IMR-90 (cell line): ENCODE measurements around the gene AIF1. TPM values are rescaled to one million over a fixed set of nuclear protein-coding genes. Genes with fewer than 3 reads are reported as not detected.

Experiments used
- ATAC-seq: fragments of 200-7000 bp; cut with Tn5 transposase; 2 replicates; pipeline ENCODE4 v1.9.1; 2020; ENCODE audit warnings: low read depth, mild to moderate bottlenecking, moderate library complexity
- BruUV-seq: library from RNA; stranded (reverse); fragments of 400-500 nt; replicated peaks from 2 replicates; lab custom pipeline; 2021; lab: Mats Ljungman, UMichigan
- CTCF ChIA-PET: fragments of 300-600 bp; formaldehyde crosslinking; extraction: SDS; loops from one replicate; lab custom pipeline; 2021; ENCODE audit warnings: antibody characterized with exemption; lab: Yijun Ruan, JAX
- POLR2A ChIA-PET: fragments of 300-600 bp; sonication (Branson Sonifier 250); formaldehyde crosslinking; loops from one replicate; lab custom pipeline; 2022; ENCODE audit warnings: antibody characterized with exemption; ENCODE audit not compliant: unreplicated experiment; lab: Charles Lee
- DNase-seq: peaks from one replicate; pipeline ENCODE4 v3.0.0; 2013
- H2AFZ ChIP-seq: replicated peaks from 2 replicates; pipeline ENCODE3; 2013; ENCODE audit warnings: low read length, mild to moderate bottlenecking; ENCODE audit not compliant: poor library complexity
- H2AK5ac ChIP-seq: 2 replicates; pipeline ENCODE4 v1.6.1; 2013; ENCODE audit warnings: low read depth, low read length, inconsistent platforms
- H2AK9ac ChIP-seq: replicated peaks from 2 replicates; pipeline ENCODE3; 2013; ENCODE audit warnings: mild to moderate bottlenecking, low read depth, low read length, moderate library complexity; ENCODE audit not compliant: poor library complexity
- H2BK120ac ChIP-seq: 2 replicates; pipeline ENCODE4 v1.6.1; 2013; ENCODE audit warnings: low read depth, low read length, inconsistent platforms
- H2BK15ac ChIP-seq: 3 replicates; pipeline ENCODE4 v1.6.1; 2013; ENCODE audit warnings: low read depth, low read length, inconsistent platforms
- H2BK20ac ChIP-seq: 2 replicates; pipeline ENCODE4 v1.6.1; 2013; ENCODE audit warnings: low read depth, mild to moderate bottlenecking, inconsistent platforms, low read length, moderate library complexity
- H2BK5ac ChIP-seq: 2 replicates; pipeline ENCODE4 v1.6.1; 2013; ENCODE audit warnings: mild to moderate bottlenecking, low read depth, low read length, inconsistent platforms; ENCODE audit not compliant: poor library complexity, severe bottlenecking
- H3K14ac ChIP-seq: replicated peaks from 2 replicates; pipeline ENCODE4 v1.6.1; 2013; ENCODE audit warnings: low read depth, low read length, inconsistent platforms
- H3K18ac ChIP-seq: 2 replicates; pipeline ENCODE4 v1.6.1; 2013; ENCODE audit warnings: low read depth, low read length, control low read depth
- H3K23ac ChIP-seq: 2 replicates; pipeline ENCODE4 v1.6.1; 2013; ENCODE audit warnings: low read depth, low read length, inconsistent platforms
- H3K27ac ChIP-seq: 2 replicates; pipeline ENCODE4 v1.5.1; 2013; ENCODE audit warnings: mild to moderate bottlenecking, control low read depth, low read length; ENCODE audit not compliant: insufficient read depth
- H3K27me3 ChIP-seq: 2 replicates; pipeline ENCODE4 v1.6.1; 2013; ENCODE audit warnings: low read length; ENCODE audit not compliant: control insufficient read depth, insufficient read depth
- H3K36me3 ChIP-seq: 2 replicates; pipeline ENCODE4 v1.6.1; 2013; ENCODE audit warnings: low read length, mixed read lengths; ENCODE audit not compliant: control insufficient read depth, insufficient read depth
- H3K4ac ChIP-seq: 2 replicates; pipeline ENCODE4 v1.6.1; 2013; ENCODE audit warnings: low read depth, low read length, inconsistent platforms
- H3K4me1 ChIP-seq: 2 replicates; pipeline ENCODE4 v1.6.1; 2013; ENCODE audit warnings: low read length, mixed read lengths; ENCODE audit not compliant: control insufficient read depth, insufficient read depth
- H3K4me2 ChIP-seq: 2 replicates; pipeline ENCODE4 v1.6.1; 2013; ENCODE audit warnings: low read depth, mild to moderate bottlenecking, control low read depth, low read length, moderate library complexity
- H3K4me3 ChIP-seq: 2 replicates; pipeline ENCODE4 v1.5.1; 2013; ENCODE audit warnings: low read depth, mild to moderate bottlenecking, control low read depth, low read length, moderate library complexity; ENCODE audit not compliant: insufficient read depth
- H3K56ac ChIP-seq: 2 replicates; pipeline ENCODE4 v1.6.1; 2013; ENCODE audit warnings: low read length, inconsistent platforms; ENCODE audit not compliant: insufficient read depth; ENCODE audit errors: extremely low read depth
- H3K79me1 ChIP-seq, 2 experiments: 2 replicates each; pipeline ENCODE4 v1.6.1; 2013; ENCODE audit warnings: low read length in 2 of 2, inconsistent platforms in 1 of 2, low read depth in 1 of 2
- H3K9ac ChIP-seq: 2 replicates; pipeline ENCODE4 v1.6.1; 2013; ENCODE audit warnings: low read depth, low read length, control low read depth
- H3K9me1 ChIP-seq: 2 replicates; pipeline ENCODE4 v1.6.1; 2013; ENCODE audit warnings: low read length, inconsistent platforms; ENCODE audit not compliant: insufficient read depth
- H3K9me3 ChIP-seq: 2 replicates; pipeline ENCODE4 v1.6.1; 2013; ENCODE audit warnings: low read length; ENCODE audit not compliant: control insufficient read depth, insufficient read depth
- H4K20me1 ChIP-seq: 2 replicates; pipeline ENCODE4 v1.6.1; 2013; ENCODE audit warnings: low read length, inconsistent platforms; ENCODE audit not compliant: insufficient read depth
- H4K5ac ChIP-seq: 2 replicates; pipeline ENCODE4 v1.6.1; 2013; ENCODE audit warnings: mild to moderate bottlenecking, low read depth, low read length, control low read depth
- H4K8ac ChIP-seq, 2 experiments: 2 replicates each; pipeline ENCODE4 v1.6.1; 2013; ENCODE audit warnings: low read depth in 2 of 2, low read length in 2 of 2, control low read depth in 1 of 2, inconsistent platforms in 1 of 2
- H4K91ac ChIP-seq: 2 replicates; pipeline ENCODE4 v1.6.1; 2013; ENCODE audit warnings: low read depth, low read length, inconsistent platforms; ENCODE audit not compliant: insufficient read depth
- BHLHE40 ChIP-seq: fragments of 150-350 bp; IDR thresholded peaks from 2 replicates; pipeline ENCODE4 v1.6.1; 2016; ENCODE audit warnings: mild to moderate bottlenecking, low read depth, low read length
- CHD1 ChIP-seq: IDR thresholded peaks from 2 replicates; pipeline ENCODE4 v1.6.1; 2012; ENCODE audit warnings: low read depth, low read length, improper control_type of control experiment
- FOS ChIP-seq: fragments of 150-350 bp; IDR thresholded peaks from 2 replicates; pipeline ENCODE4 v1.6.1; 2016; ENCODE audit warnings: low read depth, low read length
- MAFK ChIP-seq: IDR thresholded peaks from 2 replicates; pipeline ENCODE4 v1.6.1; 2012; ENCODE audit warnings: low read depth, low read length, improper control_type of control experiment
- MAZ ChIP-seq: IDR thresholded peaks from 2 replicates; pipeline ENCODE4 v1.6.1; 2012; ENCODE audit warnings: low read depth, mild to moderate bottlenecking, low read length, improper control_type of control experiment, moderate library complexity, borderline replicate concordance
- MXI1 ChIP-seq: IDR thresholded peaks from 2 replicates; pipeline ENCODE4 v1.6.1; 2012; ENCODE audit warnings: low read depth, mild to moderate bottlenecking, low read length, moderate library complexity, borderline replicate concordance
- NFE2L2 ChIP-seq: fragments of 150-350 bp; IDR thresholded peaks from 2 replicates; pipeline ENCODE4 v1.6.1; 2016; ENCODE audit warnings: low read depth, mild to moderate bottlenecking, low read length
- POLR2A ChIP-seq: IDR thresholded peaks from 2 replicates; pipeline ENCODE4 v1.6.1; 2012; ENCODE audit warnings: mild to moderate bottlenecking, low read depth, low read length
- RCOR1 ChIP-seq: IDR thresholded peaks from 2 replicates; pipeline ENCODE4 v1.6.1; 2012; ENCODE audit warnings: mild to moderate bottlenecking, low read length, improper control_type of control experiment; ENCODE audit not compliant: insufficient replicate concordance
- WGBS, 2 experiments: methylation state at CpG; one replicate each; pipeline versions ENCODE4 v1.1.5 to v1.1.7; 2013; ENCODE audit warnings: missing lambda C conversion rate in 2 of 2; ENCODE audit not compliant: insufficient read length in 1 of 2; ENCODE audit errors: extremely low coverage in 2 of 2; 5-methylcytosine and 5-hydroxymethylcytosine counted together
- dilution Hi-C: fragments of 300-500 bp; cut with HindIII; formaldehyde crosslinking; loops from one replicate; pipeline ENCODE4 v1.14.3; 2018; ENCODE audit warnings: low sequenced_read_pairs; ENCODE audit not compliant: unreplicated experiment
- in situ Hi-C: fragments of 300-500 bp; cut with MboI; formaldehyde crosslinking; loops from 3 replicates; pipeline ENCODE4 v1.14.3; 2019; ENCODE audit warnings: low sequenced_read_pairs, inconsistent platforms, mixed read lengths
- intact Hi-C: fragments of 100-400 bp; cut with micrococcal nuclease; formaldehyde crosslinking; loops from 2 replicates; pipeline ENCODE4 v1.10.0; 2022
- polyA plus RNA-seq, 3 experiments: library from polyadenylated mRNA; depleted of rRNA; stranded (reverse); fragments of >200 nt; gene quantifications; 2 replicates each; pipeline ENCODE4 v1.2.3, GENCODE V29; 2012; ENCODE audit warnings: low replicate concordance in 1 of 3
- total RNA-seq: library from RNA; depleted of rRNA; stranded (reverse); fragments of >200 nt; gene quantifications from 2 replicates; pipeline ENCODE4 v1.2.3, GENCODE V29; 2012
- TF ChIP-seq, protein P1 (sequence below): conservative IDR thresholded peaks from 2 replicates; pipeline ENCODE4 v1.5.1; 2012; ENCODE audit warnings: mild to moderate bottlenecking, low read depth, low read length, improper control_type of control experiment

AIF1 gene
- total and polyA plus RNA-seq, 2 of the 4 experiments (the other 2 are of a cell fraction): not detected

DNA sequence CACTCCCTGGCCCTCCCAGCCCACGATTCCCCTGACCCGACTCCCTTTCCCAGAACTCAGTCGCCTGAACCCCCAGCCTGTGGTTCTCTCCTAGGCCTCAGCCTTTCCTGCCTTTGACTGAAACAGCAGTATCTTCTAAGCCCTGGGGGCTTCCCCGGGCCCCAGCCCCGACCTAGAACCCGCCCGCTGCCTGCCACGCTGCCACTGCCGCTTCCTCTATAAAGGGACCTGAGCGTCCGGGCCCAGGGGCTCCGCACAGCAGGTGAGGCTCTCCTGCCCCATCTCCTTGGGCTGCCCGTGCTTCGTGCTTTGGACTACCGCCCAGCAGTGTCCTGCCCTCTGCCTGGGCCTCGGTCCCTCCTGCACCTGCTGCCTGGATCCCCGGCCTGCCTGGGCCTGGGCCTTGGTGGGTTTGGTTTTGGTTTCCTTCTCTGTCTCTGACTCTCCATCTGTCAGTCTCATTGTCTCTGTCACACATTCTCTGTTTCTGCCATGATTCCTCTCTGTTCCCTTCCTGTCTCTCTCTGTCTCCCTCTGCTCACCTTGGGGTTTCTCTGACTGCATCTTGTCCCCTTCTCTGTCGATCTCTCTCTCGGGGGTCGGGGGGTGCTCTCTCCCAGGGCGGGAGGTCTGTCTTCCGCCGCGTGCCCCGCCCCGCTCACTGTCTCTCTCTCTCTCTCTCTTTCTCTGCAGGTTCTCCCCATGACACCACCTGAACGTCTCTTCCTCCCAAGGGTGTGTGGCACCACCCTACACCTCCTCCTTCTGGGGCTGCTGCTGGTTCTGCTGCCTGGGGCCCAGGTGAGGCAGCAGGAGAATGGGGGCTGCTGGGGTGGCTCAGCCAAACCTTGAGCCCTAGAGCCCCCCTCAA is 42.8 kb upstream of the AIF1 start, which contains the start of gene LTA:
TSS of gene LTA (plus strand) at position 249 of the 871 bp plus-strand sequence. CDS start at position 703, 454 bp downstream.
- H3K4ac ChIP-seq: no peak within 1 kb of the TSS
- no peaks in the 10 kb centered on the region for H3K4me1 ChIP-seq
- CTCF ChIA-PET: no interaction called here

More for the DNA sequence above, 42.8 kb upstream of the AIF1 start, which contains the start of gene LTA:
- POLR2A ChIA-PET: no interaction called here
- Histone ChIP-seq H3K4me3 (no peak within 1 kb of the TSS), H4K91ac (no peak within 1 kb of the TSS), H3K79me1 (no peaks in the 10 kb centered on the region), H4K5ac (no peak within 1 kb of the TSS), H3K9me3 (no peaks in the 10 kb centered on the region), H3K27ac (no peak within 1 kb of the TSS), H3K27me3 (peaks cover 43% of the 10 kb centered on the region), H3K18ac (no peak within 1 kb of the TSS), H2AK5ac (no peak within 1 kb of the TSS), H2BK15ac (no peak within 1 kb of the TSS), H4K8ac (no peak within 1 kb of the TSS), H2AK9ac (no peak within 1 kb of the TSS), H2BK5ac (no peak within 1 kb of the TSS), H2AFZ (peak within 1 kb of the TSS; percentile 51), H3K14ac (no peak within 1 kb of the TSS), H2BK20ac (no peak within 1 kb of the TSS), H2BK120ac (no peak within 1 kb of the TSS), H3K9ac (no peak within 1 kb of the TSS), H3K4me2 (no peak within 1 kb of the TSS), H3K56ac (no peak within 1 kb of the TSS), H3K23ac (no peak within 1 kb of the TSS), H3K9me1 (no peaks in the 10 kb centered on the region), H3K36me3 (no peaks in the 10 kb centered on the region), H4K20me1 (no peaks in the 10 kb centered on the region)
- no peak for DNase-seq
- no TSS peak for BruUV-seq
- ATAC-seq: no peak
- WGBS, 2 experiments: 74% methylated on average over 13 of the region's 27 CpGs; no CpG with 5 or more reads in 1 of the 2 experiments
- TF ChIP-seq MAFK: no peak
- TF ChIP-seq POLR2A: no peak
- no peak for TF ChIP-seq MAZ
- TF ChIP-seq BHLHE40: no peak
- no peak for TF ChIP-seq MXI1
- no peak for TF ChIP-seq CHD1
- TF ChIP-seq, protein P1, sequence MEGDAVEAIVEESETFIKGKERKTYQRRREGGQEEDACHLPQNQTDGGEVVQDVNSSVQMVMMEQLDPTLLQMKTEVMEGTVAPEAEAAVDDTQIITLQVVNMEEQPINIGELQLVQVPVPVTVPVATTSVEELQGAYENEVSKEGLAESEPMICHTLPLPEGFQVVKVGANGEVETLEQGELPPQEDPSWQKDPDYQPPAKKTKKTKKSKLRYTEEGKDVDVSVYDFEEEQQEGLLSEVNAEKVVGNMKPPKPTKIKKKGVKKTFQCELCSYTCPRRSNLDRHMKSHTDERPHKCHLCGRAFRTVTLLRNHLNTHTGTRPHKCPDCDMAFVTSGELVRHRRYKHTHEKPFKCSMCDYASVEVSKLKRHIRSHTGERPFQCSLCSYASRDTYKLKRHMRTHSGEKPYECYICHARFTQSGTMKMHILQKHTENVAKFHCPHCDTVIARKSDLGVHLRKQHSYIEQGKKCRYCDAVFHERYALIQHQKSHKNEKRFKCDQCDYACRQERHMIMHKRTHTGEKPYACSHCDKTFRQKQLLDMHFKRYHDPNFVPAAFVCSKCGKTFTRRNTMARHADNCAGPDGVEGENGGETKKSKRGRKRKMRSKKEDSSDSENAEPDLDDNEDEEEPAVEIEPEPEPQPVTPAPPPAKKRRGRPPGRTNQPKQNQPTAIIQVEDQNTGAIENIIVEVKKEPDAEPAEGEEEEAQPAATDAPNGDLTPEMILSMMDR: no peak
- TF ChIP-seq NFE2L2: no peak
- TF ChIP-seq RCOR1: no peak
- no peak for TF ChIP-seq FOS
- intact Hi-C loops: no loop called here
- in situ Hi-C loops: no loop called here
- dilution Hi-C loops: no loop called here
